Natural killer cell (primary cell): ENCODE measurements around the gene CKM. TPM values are rescaled to one million over a fixed set of nuclear protein-coding genes. Genes with fewer than 3 reads are reported as not detected.

Source experiments
- ATAC-seq, 3 donors: fragments of 150-1000 bp in 2 of 3; fragments of 200-7000 bp in 1 of 3; cut with Tn5 transposase; 1 replicate in 1 of 3; 2 replicates in 2 of 3; pipeline ENCODE4 v1.10.0; 2021; ENCODE audit warnings: mild to moderate bottlenecking in 2 of 3, moderate library complexity in 2 of 3
- DNase-seq, 2 donors: peaks; one replicate each; pipeline versions ENCODE4 v3.0.0 to v3.0.0-alpha.2; 2013 to 2021; ENCODE audit warnings: mixed read lengths in 1 of 2
- H3K27ac ChIP-seq: one replicate; pipeline ENCODE4 v1.5.1; 2013; ENCODE audit warnings: mild to moderate bottlenecking, low read length
- H3K27me3 ChIP-seq: one replicate; pipeline ENCODE4 v1.6.1; 2013; ENCODE audit warnings: low read length; ENCODE audit not compliant: control insufficient read depth, insufficient read depth
- H3K36me3 ChIP-seq: one replicate; pipeline ENCODE4 v1.6.1; 2013; ENCODE audit warnings: low read length; ENCODE audit not compliant: control insufficient read depth, insufficient read depth
- H3K4me1 ChIP-seq: one replicate; pipeline ENCODE4 v1.6.1; 2013; ENCODE audit warnings: low read length; ENCODE audit not compliant: control insufficient read depth, insufficient read depth
- H3K4me3 ChIP-seq: one replicate; pipeline ENCODE4 v1.5.1; 2013; ENCODE audit warnings: low read length
- H3K9me3 ChIP-seq: one replicate; pipeline ENCODE4 v1.6.1; 2013; ENCODE audit warnings: low read length; ENCODE audit not compliant: control insufficient read depth, insufficient read depth
- H3K27ac Mint-ChIP-seq, 2 donors: one replicate each; pipeline ENCODE4 v1.8.0; 2022; ENCODE audit warnings: mild to moderate bottlenecking in 2 of 2, mixed read lengths in 2 of 2, moderate library complexity in 1 of 2
- H3K27me3 Mint-ChIP-seq, 2 donors: one replicate each; pipeline ENCODE4 v1.8.0; 2022; ENCODE audit warnings: low read depth in 2 of 2, mixed read lengths in 2 of 2
- H3K36me3 Mint-ChIP-seq: one replicate; pipeline ENCODE4 v1.8.0; 2022; ENCODE audit warnings: mixed read lengths
- H3K4me1 Mint-ChIP-seq, 2 donors: one replicate each; pipeline ENCODE4 v1.8.0; 2022; ENCODE audit warnings: mixed read lengths in 2 of 2
- H3K4me3 Mint-ChIP-seq: one replicate; pipeline ENCODE4 v1.8.0; 2022; ENCODE audit warnings: mild to moderate bottlenecking, moderate library complexity, mixed read lengths
- H3K9me3 Mint-ChIP-seq, 2 donors: one replicate each; pipeline ENCODE4 v1.8.0; 2022; ENCODE audit warnings: mixed read lengths in 2 of 2
- CTCF ChIP-seq: fragments of 200-600 bp; IDR thresholded peaks from one replicate; pipeline ENCODE4 v1.8.0; 2022; ENCODE audit warnings: antibody characterized with exemption
- WGBS: methylation state at CpG from one replicate; pipeline ENCODE4 v1.1.7; 2013; ENCODE audit warnings: missing lambda C conversion rate; ENCODE audit not compliant: insufficient coverage; 5-methylcytosine and 5-hydroxymethylcytosine counted together
- intact Hi-C: fragments of 100-400 bp; cut with micrococcal nuclease; formaldehyde crosslinking; loops from one replicate; pipeline ENCODE4 v1.14.2; 2022
- total RNA-seq, 4 donors: library from RNA; stranded (reverse); fragments of 120-200 nt in 1 of 4; gene quantifications; one replicate each; pipeline versions ENCODE4 v1.2.3 to v1.2.4, GENCODE V29; 2013 to 2022

The CKM gene
- total RNA-seq, 3 donors from 2014 or later (not counting 1 experiment from before 2014, with no cell fraction given), result not detected

DNA sequence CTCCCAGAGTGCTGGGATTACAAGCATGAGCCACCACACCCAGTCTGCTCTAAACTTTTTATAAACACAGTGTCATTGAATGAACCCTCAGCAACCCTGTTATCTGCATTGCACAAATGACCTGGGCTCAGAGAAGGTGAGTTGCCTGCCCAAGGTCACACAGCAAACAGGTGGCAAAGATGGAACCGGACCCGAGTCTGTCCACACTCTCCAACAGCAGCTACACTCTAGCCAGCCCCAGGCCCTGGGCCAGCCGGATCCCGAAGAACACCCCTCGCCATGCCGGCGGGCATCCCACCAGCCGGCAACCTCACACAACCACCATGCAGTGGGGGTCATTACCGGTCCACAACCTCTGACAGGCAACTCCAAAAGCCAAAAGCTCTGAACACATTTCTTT is 33.2 kb upstream of the CKM start:
- Mint-ChIP-seq H3K27me3 (no peaks in the 10 kb centered on the region), H3K36me3 (no peaks in the 10 kb centered on the region), H3K27ac (no peak overlapping the region), H3K9me3 (no peaks in the 10 kb centered on the region), H3K4me3 (no peak overlapping the region), H3K4me1 (peaks cover 0 to 5% of the 10 kb centered on the region in 2 donors)
- Histone ChIP-seq H3K9me3 (no peaks in the 10 kb centered on the region), H3K27ac (no peak overlapping the region), H3K36me3 (peaks cover 11% of the 10 kb centered on the region), H3K27me3 (no peaks in the 10 kb centered on the region), H3K4me1 (no peaks in the 10 kb centered on the region), H3K4me3 (no peak overlapping the region)
- 96% methylated on average over 9 of the region's 9 CpGs for WGBS
- no peak for DNase-seq
- ATAC-seq, result no peak
- intact Hi-C loops, result no loop called here
- no peak for TF ChIP-seq CTCF

- no peak for DNase-seq
- peaks cover 0 to 5% of the 10 kb centered on the region in 2 donors for H3K4me1 Mint-ChIP-seq
- intact Hi-C loops, result no loop called here
- H3K9me3 Mint-ChIP-seq, result no peaks in the 10 kb centered on the region
- no peaks in the 10 kb centered on the region for H3K27me3 ChIP-seq
- no peak overlapping the region for H3K4me3 Mint-ChIP-seq
- 98% methylated on average over 9 of the region's 9 CpGs for WGBS
- H3K4me1 ChIP-seq, result no peaks in the 10 kb centered on the region
- no peaks in the 10 kb centered on the region for H3K9me3 ChIP-seq
- H3K27ac ChIP-seq, result no peak overlapping the region
- no peaks in the 10 kb centered on the region for H3K36me3 Mint-ChIP-seq
- no peak for TF ChIP-seq CTCF
- H3K27me3 Mint-ChIP-seq, result no peaks in the 10 kb centered on the region
- no peak overlapping the region for H3K4me3 ChIP-seq
- peaks cover 11% of the 10 kb centered on the region for H3K36me3 ChIP-seq
- H3K27ac Mint-ChIP-seq, result no peak overlapping the region
- no peak for ATAC-seq
Observed at GRCh38 chr19:45355402-45355801, 32.7 kb upstream of the CKM start.

DNA sequence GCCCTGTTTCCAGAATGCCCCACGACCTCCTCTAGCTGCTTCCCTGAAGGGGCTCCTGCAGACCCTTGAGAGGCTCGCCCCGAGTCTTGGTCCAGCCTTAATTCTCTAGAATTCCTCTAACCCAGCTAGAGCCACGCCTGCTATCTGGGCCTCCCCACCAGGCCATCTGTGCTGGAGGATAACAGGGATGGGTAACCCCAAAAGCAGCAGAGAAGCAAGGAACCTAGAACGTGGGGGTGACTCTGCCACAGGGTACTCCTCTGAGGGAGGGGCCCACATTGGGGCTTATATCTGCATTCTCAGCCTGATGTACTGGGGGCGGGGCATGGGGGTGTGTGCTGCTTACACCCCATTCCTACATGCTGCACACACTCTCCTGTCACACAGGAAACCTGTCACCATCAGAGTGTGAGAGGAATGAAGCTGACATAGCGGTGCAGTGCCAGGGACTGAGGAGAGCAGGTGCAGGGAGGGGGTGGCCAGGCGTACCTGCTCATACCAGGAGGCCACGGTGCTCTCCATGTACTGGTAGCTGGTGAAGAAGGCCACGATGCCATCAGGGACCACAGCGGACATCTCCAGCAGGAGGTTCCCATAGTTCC is 31.7 kb upstream of the CKM start:
- H3K4me1 Mint-ChIP-seq, result peaks cover 0 to 5% of the 10 kb centered on the region in 2 donors
- DNase-seq, result no peak
- no peaks in the 10 kb centered on the region for H3K36me3 Mint-ChIP-seq
- TF ChIP-seq CTCF, result no peak
- no peaks in the 10 kb centered on the region for H3K27me3 Mint-ChIP-seq
- Histone ChIP-seq H3K27ac (no peak overlapping the region), H3K9me3 (no peaks in the 10 kb centered on the region), H3K27me3 (no peaks in the 10 kb centered on the region), H3K4me3 (no peak overlapping the region), H3K4me1 (no peaks in the 10 kb centered on the region), H3K36me3 (peaks cover 11% of the 10 kb centered on the region)
- H3K27ac Mint-ChIP-seq, result no peak overlapping the region
- intact Hi-C loops, result no loop called here
- H3K4me3 Mint-ChIP-seq, result no peak overlapping the region
- no peak for ATAC-seq
- no peaks in the 10 kb centered on the region for H3K9me3 Mint-ChIP-seq
- WGBS, result 87% methylated on average over 10 of the region's 11 CpGs
